NCI-H345 treated with DMSO at 0.1 percent for 48 hours (cell line): ENCODE data around the gene IFNL1.
A peak's percentile ranks its signal among the peaks of the same experiment; 100 is the strongest.
"Not testable (repeated sequence)": the region's sequence is repeated elsewhere in the genome, so short reads cannot be mapped to it uniquely, and the experiment has no call there.

Source experiments
- DNase-seq: peaks from one replicate; lab custom pipeline; 2025; ENCODE audit not compliant: unreplicated experiment; lab: John Stamatoyannopoulos, UW

The IFNL1 gene

GRCh38 chr19:39308531-39309304 lies 12.5 kb downstream of the IFNL1 start:
- DNase-seq = no peak

GRCh38 chr19:39309305-39309670 lies 13.1 kb downstream of the IFNL1 start:
- not testable (repeated sequence) for DNase-seq

GRCh38 chr19:39310558-39311311 lies 14.5 kb downstream of the IFNL1 start:
- DNase-seq = no peak

DNA sequence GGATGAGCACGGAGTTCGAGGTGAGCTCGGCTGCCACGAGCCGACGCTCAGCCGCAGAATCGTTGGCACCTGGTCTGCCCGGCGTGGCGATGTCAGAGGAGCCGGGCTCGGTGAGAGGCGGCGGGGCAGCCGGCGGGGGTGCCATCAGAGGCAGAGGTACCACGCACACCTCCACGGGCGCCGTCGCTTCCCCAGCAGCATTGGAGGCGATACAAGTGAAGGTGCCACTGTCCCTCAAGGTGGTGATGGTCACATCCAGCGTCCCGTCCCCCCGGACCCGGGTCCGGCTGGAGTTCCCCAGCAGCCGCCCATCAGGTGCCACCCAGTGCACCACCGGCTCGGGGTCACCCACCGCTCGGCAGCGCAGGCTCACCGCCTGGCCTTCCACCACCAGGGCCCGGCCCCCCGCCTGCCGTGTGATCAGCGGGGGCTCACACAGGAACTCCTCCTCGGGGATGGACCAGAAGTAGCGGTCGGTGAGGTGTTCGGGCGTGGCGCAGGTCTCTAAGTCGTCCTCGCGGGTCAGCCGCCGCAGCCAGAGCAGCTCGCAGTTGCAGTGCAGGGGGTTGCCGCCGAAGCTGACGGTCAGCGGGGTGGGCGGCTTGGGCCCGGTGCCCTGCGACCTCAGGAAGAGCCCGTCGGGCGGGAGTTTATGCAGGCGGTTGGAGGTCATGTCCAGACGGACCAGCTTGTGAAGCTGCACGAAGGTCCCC lies 18.0 kb downstream of the IFNL1 start:
- DNase-seq = no peak

DNA sequence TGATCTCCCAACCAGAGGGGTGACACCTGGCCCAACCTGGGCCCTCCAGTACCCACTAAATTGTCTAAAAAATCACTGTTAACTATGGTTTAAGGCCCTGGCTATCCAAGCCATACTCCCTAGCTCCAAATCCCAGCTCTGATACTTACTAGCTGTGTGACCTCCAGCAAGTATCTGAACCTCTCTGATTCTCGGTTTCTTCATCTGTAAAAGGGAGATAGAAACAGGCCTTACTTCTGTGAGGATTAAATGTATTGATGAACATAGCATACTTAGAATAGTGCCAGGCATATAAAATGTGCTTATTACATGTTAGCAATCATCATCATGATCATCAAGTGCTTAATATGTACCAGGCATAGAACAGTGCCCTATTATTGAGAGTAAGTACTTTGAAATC lies 19.7 kb downstream of the IFNL1 start:
- no peak for DNase-seq

GRCh38 chr19:39316627-39317321 lies 20.6 kb downstream of the IFNL1 start:
- no peak for DNase-seq

DNA sequence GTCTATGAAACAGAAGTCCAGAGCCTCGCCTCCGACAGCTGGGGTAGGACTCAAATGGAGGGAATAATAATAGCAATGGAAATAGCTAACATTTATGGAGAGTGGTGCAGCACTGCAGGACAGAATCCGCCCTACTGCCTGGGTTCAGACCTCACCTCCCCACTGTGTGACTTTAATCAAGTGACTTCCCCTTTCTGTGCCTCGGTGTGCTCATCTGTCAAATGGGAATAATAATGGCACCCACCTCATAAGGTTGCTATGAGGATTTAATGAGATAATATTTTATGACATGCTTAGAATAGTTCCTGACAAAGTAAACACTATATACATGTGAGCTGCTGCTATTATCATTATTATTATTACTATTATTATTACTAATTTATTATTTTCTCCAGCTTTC lies 21.3 kb downstream of the IFNL1 start:
- DNase-seq = no peak

- no peak for DNase-seq
Observed at GRCh38 chr19:39318071-39318470, 21.9 kb downstream of the IFNL1 start.

DNA sequence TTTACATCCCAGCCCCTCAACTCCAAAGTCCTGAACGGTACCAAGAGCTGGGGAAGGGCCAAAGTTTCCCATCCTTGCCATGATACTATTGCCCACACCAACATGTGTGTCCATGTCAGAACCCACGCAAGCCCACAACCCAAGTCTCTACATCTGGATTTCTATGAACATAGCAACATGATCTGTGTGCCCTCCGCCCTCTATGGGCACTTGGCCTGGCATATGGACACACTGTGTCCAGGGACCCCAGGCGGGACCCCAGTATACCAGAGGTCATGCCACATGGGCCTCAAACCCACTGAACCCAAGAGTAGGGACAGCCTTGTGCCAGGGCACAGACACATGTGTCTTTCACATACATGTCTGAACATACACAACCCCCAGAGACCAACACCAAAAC lies 22.5 kb downstream of the IFNL1 start:
- DNase-seq = no peak

GRCh38 chr19:39319098-39319891 lies 23.1 kb downstream of the IFNL1 start:
- no peak for DNase-seq

DNA sequence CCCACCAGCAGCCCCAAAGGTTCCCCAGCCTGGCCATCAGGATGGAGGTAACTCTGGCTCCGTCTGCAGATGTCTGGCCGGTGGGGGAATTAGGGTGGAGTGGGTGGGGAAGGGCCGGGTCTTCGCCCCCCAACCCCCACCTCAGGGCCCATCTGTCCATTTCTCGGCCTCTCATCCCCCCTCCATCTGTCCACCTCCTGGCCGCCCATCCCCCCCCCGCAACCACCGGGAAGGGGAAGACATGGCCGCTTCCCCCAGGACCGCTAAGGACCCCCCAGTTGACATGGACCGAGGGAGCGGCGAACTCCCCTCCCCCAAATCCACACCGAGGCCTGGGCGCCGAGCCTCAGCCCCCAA lies 23.7 kb downstream of the IFNL1 start:
- DNase-seq = no peak

DNA sequence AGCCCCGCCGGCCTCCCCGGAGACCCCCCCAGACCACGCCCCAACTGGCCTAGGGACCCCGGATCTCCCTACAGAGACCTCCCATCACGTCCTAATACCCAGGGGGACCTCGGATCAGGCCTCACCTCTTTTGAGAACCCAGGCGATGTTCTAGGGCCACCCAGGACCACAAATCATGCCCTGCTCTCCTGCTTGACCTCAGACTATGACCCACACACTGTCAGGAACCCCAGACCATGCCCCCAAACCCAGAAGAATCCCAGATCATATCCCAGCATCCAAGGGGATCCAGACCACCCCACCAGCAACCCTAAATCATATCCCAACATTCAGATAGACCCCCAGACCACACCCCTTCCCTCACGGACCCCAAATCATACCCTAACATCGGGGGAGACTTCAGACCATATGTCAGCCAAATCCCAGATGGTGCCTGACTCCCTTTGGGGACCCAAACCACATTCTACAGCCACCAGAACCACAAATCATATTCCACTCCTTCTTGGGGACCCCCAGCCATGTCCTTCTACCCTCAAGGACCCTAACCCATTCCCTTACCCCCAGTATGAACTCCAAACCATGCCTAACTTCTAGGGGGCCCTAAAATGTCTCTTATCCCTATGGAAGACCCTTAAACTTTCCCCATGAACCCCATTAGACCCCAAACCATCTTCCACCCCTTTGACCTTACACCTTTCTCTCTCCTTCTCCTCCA lies 25.1 kb downstream of the IFNL1 start:
- DNase-seq = no peak

- no peak for DNase-seq
Observed at GRCh38 chr19:39321832-39322176, 25.6 kb downstream of the IFNL1 start.

DNA sequence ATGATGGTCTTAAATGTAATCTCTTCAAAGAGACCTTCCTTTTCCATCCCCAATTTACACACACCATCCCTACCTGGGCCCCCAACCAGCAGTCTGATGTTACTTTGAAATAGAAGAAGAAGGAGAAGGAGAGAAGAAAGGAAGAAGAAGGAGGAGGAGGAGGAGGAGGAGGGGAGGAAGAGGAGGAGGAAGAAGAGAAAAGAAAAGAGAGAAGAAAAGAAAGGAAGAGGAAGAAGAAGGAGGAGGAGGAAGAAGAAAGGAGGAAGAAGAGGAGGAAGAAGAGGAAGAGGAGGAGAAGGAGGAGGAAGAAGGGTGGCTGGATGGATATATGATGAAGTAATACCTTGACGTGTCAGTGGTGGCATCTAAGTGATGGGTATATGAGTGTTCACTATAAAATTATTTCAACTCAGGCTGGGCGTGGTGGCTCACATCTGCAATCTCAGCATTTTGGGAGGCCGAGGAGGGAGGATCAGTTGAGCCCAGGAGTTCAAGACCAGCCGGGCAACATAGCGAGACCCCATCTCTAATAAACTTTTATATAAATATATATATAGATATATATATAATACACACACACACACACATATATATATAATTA lies 28.1 kb downstream of the IFNL1 start:
- DNase-seq = no peak

- no peak for DNase-seq
Observed at GRCh38 chr19:39325778-39326665, 29.8 kb downstream of the IFNL1 start.

GRCh38 chr19:39327363-39328045 lies 31.3 kb downstream of the IFNL1 start:
- no peak for DNase-seq

DNA sequence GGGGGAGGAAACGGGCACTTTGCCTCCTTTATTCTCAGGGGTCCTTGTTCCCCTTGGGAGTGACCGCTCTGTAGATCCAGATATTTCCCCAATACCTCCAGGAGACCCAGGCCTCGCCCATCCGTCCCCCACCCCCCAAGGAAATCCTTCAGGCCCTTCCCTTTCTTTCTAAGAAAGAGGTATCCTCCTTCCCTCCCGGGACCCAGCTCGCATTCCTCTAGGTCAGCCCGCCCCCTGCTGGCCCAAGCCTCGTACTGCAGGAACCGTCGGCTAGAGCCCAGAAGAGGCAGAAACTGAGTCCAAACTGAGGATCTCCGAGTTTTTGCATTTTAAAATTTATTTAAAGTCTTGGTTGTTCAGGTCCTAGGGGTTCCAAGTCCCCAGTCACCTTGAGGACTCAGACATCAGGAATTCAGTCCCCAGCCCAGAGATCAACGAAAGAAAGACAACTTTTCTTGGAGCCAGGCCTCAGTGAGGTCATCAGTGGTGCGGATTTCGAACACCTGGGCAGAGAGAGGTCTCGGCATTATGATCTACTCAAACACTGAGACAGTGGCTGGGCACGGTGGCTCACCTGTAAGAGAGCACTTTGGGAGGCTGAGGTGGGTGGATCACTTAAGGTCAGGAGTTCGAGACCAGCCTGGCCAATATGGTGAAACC lies 32.0 kb downstream of the IFNL1 start:
- DNase-seq = peak; percentile 83

DNA sequence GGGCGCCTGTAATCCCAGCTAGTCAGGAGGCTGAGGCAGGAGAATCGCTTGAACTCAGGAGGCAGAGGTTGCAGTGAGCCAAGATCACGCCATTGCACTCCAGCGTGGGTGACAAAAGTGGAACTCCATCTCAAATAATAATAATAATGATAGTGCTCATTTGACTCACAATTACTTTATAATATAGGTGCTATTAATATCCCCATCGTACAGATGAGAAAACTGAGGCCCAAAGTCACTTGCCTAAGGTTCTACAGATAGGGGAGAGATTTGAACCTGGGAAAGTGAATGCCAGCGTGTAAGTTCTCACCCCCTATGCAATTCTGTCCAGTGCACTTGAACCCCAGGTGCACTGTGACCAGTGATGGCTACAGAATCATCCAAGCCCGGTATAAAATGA lies 33.7 kb downstream of the IFNL1 start:
- DNase-seq = no peak
